T-helper 9 cell (primary cell): ENCODE measurements around the gene CCT2.
A peak's percentile ranks its signal among the peaks of the same experiment; 100 is the strongest.

Experiments used
- DNase-seq: peaks from one replicate; pipeline ENCODE4 v3.0.0-alpha.2; 2020
- total RNA-seq, 2 donors: gene quantifications; one replicate each; lab custom pipeline; 2026; lab: John Stamatoyannopoulos, UW

CCT2 gene
- 139 to 178 reads per million in 2 donors for total RNA-seq

- peak; percentile 94 for DNase-seq
Observed at GRCh38 chr12:69585189-69586062, at the start of gene CCT2. Gene CCT2, plus strand, starts transcription at chr12:69585459. Its CDS starts 63 bp downstream, at chr12:69585522.

DNA sequence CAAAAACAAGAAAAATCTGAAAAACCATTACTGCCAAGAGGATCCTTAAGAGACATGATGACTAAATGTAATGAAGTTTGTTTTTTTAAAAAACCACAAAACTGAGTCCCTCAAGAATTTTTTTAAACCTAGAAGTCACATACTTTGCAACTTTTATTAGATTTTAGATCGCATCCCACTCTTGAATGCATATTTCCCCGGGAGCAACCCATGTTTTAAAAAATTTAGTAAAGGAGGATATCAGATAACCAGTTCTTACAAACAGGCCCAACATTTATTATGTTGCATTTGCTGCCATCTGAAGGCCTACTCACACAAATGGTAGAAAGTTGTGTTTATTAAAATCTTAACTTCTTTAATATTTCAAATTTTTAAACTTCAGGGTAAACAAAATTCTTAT is 44.3 kb upstream of the CCT2 start:
- DNase-seq = no peak

- no peak for DNase-seq
Observed at GRCh38 chr12:69544087-69544486, 41.2 kb upstream of the CCT2 start.

- no peak for DNase-seq
Observed at GRCh38 chr12:69545081-69545480, 40.2 kb upstream of the CCT2 start.

GRCh38 chr12:69546693-69547438 is 38.4 kb upstream of the CCT2 start:
- DNase-seq = no peak

DNA sequence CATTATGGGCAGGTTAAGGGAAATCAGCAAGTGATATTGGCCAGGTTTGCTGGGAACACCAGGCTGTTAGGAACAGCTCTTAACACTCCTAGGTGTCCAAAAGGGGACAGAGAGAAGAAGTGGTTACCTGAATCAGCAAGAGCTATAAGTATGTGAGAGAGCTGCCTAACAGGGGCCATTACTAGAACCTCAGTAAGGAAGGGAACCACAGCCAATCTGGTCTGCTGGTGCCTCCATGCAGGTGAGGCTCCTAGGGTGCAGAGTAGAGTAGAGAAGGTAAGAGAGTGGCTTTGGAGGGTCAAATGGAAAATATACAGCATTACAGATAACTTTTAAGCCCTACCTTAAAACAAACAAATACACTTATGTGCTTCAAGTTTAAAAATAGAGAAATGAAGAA is 36.6 kb upstream of the CCT2 start:
- no peak for DNase-seq

DNA sequence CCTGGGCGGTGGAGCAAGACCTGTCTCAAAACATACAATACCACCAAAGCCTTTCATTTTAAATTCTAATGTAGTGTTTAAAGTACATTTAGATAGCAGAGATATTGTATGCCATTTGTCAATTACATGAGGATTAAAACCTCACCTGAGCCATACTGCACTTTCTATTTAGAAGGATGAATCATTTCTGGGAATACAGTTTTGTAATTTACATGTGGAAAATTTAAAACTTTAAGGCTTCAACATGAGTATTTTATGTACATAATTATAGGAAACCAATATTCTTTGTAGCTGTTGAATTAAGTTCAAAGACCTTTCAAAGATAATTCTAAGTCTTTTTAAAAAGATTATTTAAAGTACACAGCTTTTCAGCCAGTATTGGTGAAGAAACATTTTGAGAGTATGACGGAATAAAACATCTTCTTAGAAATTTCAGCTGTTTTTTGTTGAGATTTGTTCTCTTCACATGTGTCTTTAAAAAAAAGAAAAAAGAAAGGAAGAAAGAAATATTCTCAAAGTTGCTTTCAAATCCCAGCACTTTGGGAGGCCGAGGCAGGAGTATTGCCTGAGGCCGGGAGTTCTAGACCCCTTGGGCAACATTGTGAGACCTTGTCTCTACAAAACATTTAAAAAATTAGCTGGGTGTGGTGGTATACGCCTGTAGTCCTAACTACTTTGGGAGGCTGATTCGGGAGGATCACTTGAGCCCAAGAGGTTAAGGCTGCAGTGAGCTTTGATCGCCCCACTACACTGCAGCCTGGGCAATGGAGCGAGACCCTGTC is 34.5 kb upstream of the CCT2 start:
- DNase-seq = no peak

DNA sequence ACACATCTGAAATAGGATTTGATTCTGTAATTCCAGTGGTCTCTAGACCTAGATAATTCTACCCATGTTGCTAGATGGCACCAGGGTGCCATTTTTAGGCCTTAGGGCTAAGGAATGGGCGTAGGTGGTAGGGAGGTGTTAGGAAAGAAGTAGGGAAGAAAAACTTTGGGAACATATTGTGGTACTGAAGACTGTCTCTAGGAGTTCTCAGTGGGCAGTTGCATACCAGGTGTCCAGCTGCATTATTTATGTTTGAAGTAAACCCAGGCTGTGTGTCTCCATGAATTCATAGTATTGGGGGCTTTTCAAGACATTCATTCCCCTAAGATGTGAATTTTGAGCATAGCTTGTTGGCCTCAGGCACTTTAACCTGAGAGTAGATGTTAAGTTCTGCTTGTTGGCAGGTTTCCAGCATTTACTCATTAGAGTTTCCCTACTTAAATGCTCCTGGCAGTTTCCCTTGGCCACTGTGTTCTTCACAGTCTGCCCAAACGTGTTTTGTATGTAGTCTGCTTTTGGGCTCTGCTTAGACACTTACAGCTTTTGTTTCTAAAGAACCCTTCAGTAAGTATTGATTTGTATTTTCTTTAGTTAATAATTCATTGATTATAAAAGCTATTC is 31.5 kb upstream of the CCT2 start:
- no peak for DNase-seq

DNA sequence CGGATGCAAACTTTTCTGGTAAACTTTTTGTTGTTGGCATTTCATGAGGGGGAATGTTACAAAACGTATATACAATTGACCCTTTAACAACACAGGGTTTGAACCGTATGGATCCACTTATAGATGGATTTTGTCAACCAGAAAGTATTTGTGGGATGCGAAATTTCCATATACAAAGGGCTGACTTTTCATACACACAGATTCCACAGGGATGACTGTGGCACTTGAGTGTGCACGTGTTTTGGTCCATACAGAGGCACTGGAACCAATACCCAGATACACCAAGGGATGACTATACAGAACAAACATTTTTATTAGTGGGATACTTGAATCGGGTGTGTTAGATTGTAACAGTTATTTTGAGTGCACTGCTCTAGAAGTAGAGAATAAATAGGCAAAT is 29.8 kb upstream of the CCT2 start:
- no peak for DNase-seq

GRCh38 chr12:69556383-69556782 is 28.9 kb upstream of the CCT2 start:
- no peak for DNase-seq

GRCh38 chr12:69563166-69563762 is 22.0 kb upstream of the CCT2 start:
- no peak for DNase-seq

DNA sequence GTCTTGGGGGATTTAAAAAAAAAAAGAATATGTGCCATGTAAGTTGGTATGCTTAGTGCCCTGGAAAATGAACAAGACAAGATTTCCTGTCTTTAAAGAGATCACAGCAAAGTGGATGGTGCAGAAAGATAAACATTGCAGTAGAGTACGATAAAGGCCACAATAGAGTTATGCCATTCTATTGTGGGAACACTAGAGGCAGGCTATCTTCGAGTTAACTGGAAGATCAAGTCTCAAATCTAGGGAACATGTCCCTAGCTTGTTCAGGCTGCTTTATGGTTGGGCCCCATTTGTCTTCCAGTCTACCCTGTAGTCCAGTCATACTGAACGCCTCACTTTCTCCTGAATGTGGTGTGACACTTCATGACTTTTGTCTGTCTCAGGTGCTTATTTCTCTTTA is 18.7 kb upstream of the CCT2 start:
- DNase-seq = no peak

GRCh38 chr12:69569236-69569635 is 16.0 kb upstream of the CCT2 start:
- no peak for DNase-seq

DNA sequence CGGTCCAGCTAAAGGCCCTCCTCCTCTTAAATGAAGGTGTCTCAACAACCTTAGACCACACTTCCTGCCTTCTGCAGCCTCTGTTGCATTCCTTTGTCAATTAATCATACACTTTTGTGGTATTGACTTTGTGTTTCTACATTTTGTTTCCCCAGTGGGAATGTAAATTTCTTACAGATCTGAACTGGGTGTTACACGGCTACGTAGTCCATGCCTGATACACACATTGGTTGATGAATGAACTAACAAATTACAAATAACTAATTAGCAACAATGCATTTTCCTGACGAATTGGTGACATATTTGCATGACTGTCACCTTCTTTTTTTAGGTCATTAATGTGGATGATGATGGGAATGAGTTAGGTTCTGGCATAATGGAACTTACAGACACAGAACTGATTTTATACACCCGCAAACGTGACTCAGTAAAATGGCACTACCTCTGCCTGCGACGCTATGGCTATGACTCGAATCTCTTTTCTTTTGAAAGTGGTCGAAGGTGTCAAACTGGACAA is 15.2 kb upstream of the CCT2 start:
- no peak for DNase-seq

- DNase-seq = peak; percentile 31
Observed at GRCh38 chr12:69570545-69571399, 14.5 kb upstream of the CCT2 start.

DNA sequence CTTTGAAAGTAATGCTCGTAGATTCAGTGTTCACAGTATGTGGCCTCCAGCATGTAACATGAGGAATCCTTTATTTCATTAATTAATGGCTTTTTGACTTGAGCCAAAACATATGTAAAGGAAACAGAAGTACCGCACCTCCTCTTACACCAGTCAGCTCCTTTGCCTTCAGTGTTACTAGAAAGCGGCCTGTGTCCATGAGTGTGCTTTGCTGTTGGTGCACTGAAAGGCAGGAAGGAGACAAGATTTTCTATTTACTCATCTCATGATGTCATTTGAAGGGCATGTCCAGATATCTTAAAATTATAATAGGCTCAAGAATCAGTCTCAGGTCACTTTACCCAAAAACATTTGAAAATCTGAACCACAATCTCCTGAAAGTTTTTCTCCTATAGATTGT is 9.9 kb upstream of the CCT2 start:
- no peak for DNase-seq

- no peak for DNase-seq
Observed at GRCh38 chr12:69578283-69578682, 7.0 kb upstream of the CCT2 start.

DNA sequence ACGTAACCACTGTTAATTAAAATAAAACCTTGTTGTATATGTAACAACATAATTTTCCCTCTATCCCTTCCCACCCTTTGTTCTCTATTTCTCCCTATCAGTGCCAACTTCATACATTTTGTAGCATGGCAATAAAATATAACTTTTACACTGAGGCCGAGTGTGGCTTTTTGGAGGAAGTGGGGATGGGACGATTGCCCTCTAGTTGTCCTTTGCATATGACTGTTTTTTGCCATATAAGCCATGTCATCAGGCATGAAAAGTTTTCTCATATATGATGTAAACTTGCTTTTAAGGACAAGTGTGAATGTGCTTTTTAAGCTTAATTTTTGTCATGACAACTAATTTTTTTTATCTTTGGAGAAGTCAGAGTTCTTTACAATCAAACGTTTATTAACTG is 6.2 kb upstream of the CCT2 start:
- DNase-seq = no peak

DNA sequence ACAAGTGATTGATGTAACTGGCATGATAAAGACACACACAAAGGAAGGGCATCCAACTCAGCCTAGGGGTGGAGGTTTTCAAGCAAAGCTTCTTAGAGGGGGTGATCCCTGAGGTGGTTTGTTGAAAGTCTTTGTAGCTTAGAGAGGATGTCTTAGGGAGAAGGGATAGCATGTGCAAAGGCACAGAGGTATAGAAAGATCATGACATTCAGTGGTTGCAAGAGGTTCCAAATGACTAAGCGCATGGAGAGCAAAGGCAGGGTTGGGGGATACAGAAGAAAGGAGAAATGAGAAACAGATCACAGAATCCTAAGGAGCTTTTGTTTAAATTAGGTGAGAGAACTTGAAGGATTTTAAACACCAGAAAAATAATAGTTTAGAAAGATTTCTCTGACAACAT is 5.2 kb upstream of the CCT2 start:
- no peak for DNase-seq

DNA sequence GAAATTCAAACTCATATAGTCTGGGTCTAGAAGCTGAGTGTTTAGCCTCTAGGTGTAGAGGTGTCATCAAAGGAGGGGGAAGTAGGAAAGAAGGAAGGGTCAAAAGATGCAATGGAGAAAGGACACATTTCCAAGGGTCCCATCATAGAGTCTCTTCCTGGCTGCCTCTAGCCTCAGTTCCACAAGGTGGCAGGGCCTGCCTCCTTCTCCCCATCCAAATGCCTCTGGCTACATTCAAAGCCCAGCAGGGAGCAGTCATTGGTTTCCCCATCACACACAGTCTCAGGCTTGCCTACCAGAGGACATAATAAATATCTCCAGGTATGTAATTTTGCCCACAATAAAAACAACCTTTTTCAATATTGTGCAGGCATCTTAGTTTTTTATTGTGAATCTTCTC is 2.1 kb upstream of the CCT2 start:
- no peak for DNase-seq

GRCh38 chr12:69588527-69588926 is 3.3 kb downstream of the CCT2 start:
- no peak for DNase-seq
